Ovary (tissue), 9 donors: ENCODE measurements around the gene SLU7. TPM values are rescaled to one million over a fixed set of nuclear protein-coding genes. Genes with fewer than 3 reads are reported as not detected.

Experiments
- DNase-seq, 5 donors: peaks; one replicate each; pipeline ENCODE4 v3.0.0-alpha.2; 2019 to 2020
- H3K27ac ChIP-seq, 2 donors: fragments of 200-600 bp; one replicate each; pipeline versions ENCODE4 v1.5.1 to v1.8.0; 2019 to 2022
- H3K27me3 ChIP-seq: fragments of 200-600 bp; one replicate; pipeline ENCODE4 v1.8.0; 2022
- H3K36me3 ChIP-seq: fragments of 200-600 bp; sonication (generic); one replicate; pipeline ENCODE4 v1.5.1; 2019
- H3K4me1 ChIP-seq: one replicate; pipeline ENCODE4 v1.8.1; 2013; ENCODE audit warnings: mild to moderate bottlenecking, moderate library complexity; ENCODE audit not compliant: insufficient read depth
- H3K4me3 ChIP-seq: fragments of 200-600 bp; sonication (generic); one replicate; pipeline ENCODE4 v1.5.1; 2017
- H3K9me3 ChIP-seq, 2 donors: fragments of 200-600 bp in 1 of 2; sonication (generic) in 1 of 2; one replicate each; pipeline versions ENCODE4 v1.5.1 to v1.8.1; 2013 to 2019; ENCODE audit warnings: mild to moderate bottlenecking in 1 of 2, moderate library complexity in 1 of 2
- CTCF ChIP-seq, 3 donors: fragments of 450-650 bp in 2 of 3; fragments of 200-600 bp in 1 of 3; IDR thresholded peaks; one replicate each; pipeline versions ENCODE4 v1.5.1 to v1.8.0; 2016 to 2022; ENCODE audit warnings: antibody characterized with exemption in 3 of 3, mild to moderate bottlenecking in 1 of 3
- EP300 ChIP-seq: sonication (generic); formaldehyde crosslinking; IDR thresholded peaks from one replicate; pipeline ENCODE4 v1.6.1; 2017; ENCODE audit warnings: antibody characterized with exemption
- POLR2A ChIP-seq: fragments of 450-650 bp; IDR thresholded peaks from one replicate; pipeline ENCODE4 v1.6.1; 2017; ENCODE audit warnings: antibody characterized with exemption, mild to moderate bottlenecking, moderate library complexity
- WGBS, 3 donors: extraction: QIAGEN DNeasy Blood & Tissue Kit in 1 of 3; methylation state at CpG; one replicate each; pipeline versions ENCODE4 v1.1.5 to v1.1.7; 2013 to 2017; 5-methylcytosine and 5-hydroxymethylcytosine counted together
- intact Hi-C, 4 donors: fragments of 100-400 bp; cut with DNase I; formaldehyde crosslinking; loops; one replicate each; pipeline versions ENCODE4 v1.11.0 to v1.15.1; 2022 to 2023
- polyA plus RNA-seq, 2 donors: library from polyadenylated mRNA; stranded (reverse); fragments of 200-250 nt in 1 of 2; fragments of 350-450 nt in 1 of 2; fragmentation: Illumina TruSeq in 1 of 2; extraction: RNeasy Lipid Tissue Mini Kit (QIAGEN cat#74804) in 1 of 2; gene quantifications; one replicate each; pipeline ENCODE4 v1.2.3, GENCODE V29; 2013 to 2014
- total RNA-seq, 7 donors: library from RNA; depleted of rRNA in 2 of 7; stranded (reverse); fragments of >200 nt in 2 of 7; fragmentation: NEBNext Ultra II Directional in 3 of 7; extraction: Animal tissue kit (Norgen Biotek cat#: 25700) in 3 of 7; gene quantifications; one replicate each; pipeline versions ENCODE4 v1.1.0 to v1.2.4, GENCODE V29; 2016 to 2023
- donor health status: DM: no; HTN: no; CAD: no; lungs with moderate emphysema.
- donor health status: DM: no; HTN: no; CAD: no.
- donor health status: Bipolar disorder and iron deficiency.
- donor health status: DM: yes; HTN: yes; CAD: no.
- donor health status: DM: no; HTN: no; CAD: no.
- donor health status: DM: yes; HTN: yes; CAD: no.

SLU7 gene
- total and polyA plus RNA-seq, 9 donors = 25.8 to 53.7 (median 32.5) TPM

DNA sequence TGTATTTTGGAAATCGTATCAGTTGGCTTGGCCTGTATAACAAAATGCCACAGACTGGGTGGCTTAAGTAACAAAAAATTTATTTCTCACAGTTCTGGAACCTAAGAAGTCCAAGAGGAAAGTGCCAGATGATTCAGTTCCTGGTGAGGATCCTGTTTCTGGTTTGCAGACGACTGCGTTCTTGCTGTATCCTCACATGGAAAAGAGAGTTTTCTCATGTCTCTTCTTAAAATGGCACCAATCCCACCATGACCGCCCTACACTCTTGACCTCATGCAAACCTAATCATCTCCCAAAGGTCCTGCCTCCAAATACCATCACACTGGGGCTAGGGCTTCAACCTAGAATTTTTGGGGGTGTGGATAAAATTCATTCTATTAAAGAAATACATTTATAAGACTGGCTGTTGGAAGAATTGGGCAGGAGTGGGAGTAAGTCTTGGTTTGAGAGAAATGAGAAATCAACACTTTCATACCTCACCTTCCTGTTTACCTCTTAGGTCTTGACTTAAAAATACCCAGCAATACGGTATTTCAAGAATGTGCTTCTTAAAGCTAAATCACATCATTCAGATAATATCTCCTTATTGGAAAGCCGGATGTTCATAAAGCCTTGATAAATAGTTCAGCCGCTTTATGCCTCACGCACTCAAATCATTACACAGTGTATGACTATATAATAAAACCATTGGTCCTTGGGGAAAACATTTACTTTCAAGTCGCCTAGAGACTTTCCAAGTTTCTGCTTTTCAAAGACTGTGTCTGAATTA is 31.5 kb upstream of the SLU7 start:
- no peak overlapping the region for H3K4me3 ChIP-seq
- H3K4me1 ChIP-seq = no peaks in the 10 kb centered on the region
- no peak for DNase-seq
- TF ChIP-seq POLR2A (no peak), CTCF (IDR thresholded peaks at IDR 0.05) (no peak), EP300 (no peak)
- H3K27ac ChIP-seq = no peak overlapping the region
- no peaks in the 10 kb centered on the region for H3K36me3 ChIP-seq
- intact Hi-C loops = no loop called here
- 76 to 85% (median 82%) methylated on average over 9 of the region's 9 CpGs for WGBS, 3 donors
- H3K9me3 ChIP-seq = no peaks in the 10 kb centered on the region
- no peaks in the 10 kb centered on the region for H3K27me3 ChIP-seq

DNA sequence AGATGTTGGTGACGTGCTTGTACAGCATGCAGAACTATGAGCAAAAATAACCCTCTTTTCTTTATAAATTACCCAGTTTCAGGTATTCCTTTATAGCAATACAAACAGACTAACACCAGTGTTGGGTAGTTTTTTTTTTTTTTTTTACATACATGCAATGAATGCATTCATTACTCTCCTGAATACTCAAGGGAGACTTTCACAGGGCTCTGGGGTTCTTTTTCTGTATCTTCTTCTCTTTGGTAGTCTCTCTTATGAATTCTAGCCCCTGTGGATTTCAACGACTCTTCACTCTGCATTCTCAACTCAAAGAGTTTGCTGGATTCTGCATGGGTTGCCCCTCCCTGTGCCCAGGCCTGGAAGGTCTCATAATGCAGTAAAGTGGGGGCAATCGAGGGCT is 30.6 kb upstream of the SLU7 start:
- 89 to 94% (median 90%) methylated on average over 3 of the region's 3 CpGs for WGBS, 3 donors
- no peaks in the 10 kb centered on the region for H3K27me3 ChIP-seq
- no peak for DNase-seq
- no peak overlapping the region for H3K4me3 ChIP-seq
- no peaks in the 10 kb centered on the region for H3K36me3 ChIP-seq
- H3K9me3 ChIP-seq = no peaks in the 10 kb centered on the region
- no peak overlapping the region for H3K27ac ChIP-seq
- H3K4me1 ChIP-seq = no peaks in the 10 kb centered on the region
- intact Hi-C loops = no loop called here
- TF ChIP-seq EP300 = no peak
- no peak for TF ChIP-seq CTCF (IDR thresholded peaks at IDR 0.05)
- no peak for TF ChIP-seq POLR2A

- Histone ChIP-seq H3K4me3 (no peak overlapping the region), H3K36me3 (no peaks in the 10 kb centered on the region), H3K27ac (no peak overlapping the region), H3K27me3 (no peaks in the 10 kb centered on the region), H3K4me1 (no peaks in the 10 kb centered on the region), H3K9me3 (no peaks in the 10 kb centered on the region)
- no peak for TF ChIP-seq EP300
- no peak for TF ChIP-seq POLR2A
- TF ChIP-seq CTCF (IDR thresholded peaks at IDR 0.05) = no peak
- intact Hi-C loops = no loop called here
- 76 to 81% (median 78%) methylated on average over 1 of the region's 1 CpG for WGBS, 3 donors
- no peak for DNase-seq
Measured at GRCh38 chr5:160448886-160449285, 30.0 kb upstream of the SLU7 start.

DNA sequence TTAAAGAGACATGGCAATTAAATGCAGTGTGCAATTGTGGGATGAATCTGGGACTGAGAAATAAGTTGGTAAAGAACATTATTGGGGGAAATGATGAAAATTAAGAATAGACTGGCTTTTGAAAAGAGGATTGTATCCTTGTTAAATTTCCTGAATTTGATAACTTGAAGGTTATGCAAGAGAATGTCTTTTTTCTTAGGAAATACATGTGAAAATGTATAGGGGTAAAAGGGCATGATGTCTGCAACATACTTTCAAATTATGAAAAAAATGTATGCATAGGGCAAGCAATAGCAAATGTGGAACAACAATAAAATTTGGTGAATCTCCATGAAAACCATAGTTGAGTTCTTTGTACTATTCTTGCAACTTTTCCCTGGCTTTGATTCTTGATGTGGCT is 26.9 kb upstream of the SLU7 start:
- no peaks in the 10 kb centered on the region for H3K36me3 ChIP-seq
- TF ChIP-seq EP300 (no peak), POLR2A (no peak), CTCF (IDR thresholded peaks at IDR 0.05) (no peak)
- DNase-seq = no peak
- no peak overlapping the region for H3K4me3 ChIP-seq
- intact Hi-C loops = no loop called here
- no peaks in the 10 kb centered on the region for H3K9me3 ChIP-seq
- H3K27me3 ChIP-seq = no peaks in the 10 kb centered on the region
- H3K27ac ChIP-seq = no peak overlapping the region
- no peaks in the 10 kb centered on the region for H3K4me1 ChIP-seq
